ENCODE results near the gene LNX2.

LNX2 gene

GRCh38 chr13:27599845-27600553 lies 20.3 kb downstream of the LNX2 start:
- Histone ChIP-seq H3K9me3 (ENCODE audit: insufficient read depth, low read length) (no peaks in the 10 kb centered on the region), H3K9ac (ENCODE audit: insufficient read length, low read depth) (no peak overlapping the region), H3K4me3 (ENCODE audit: insufficient read length, low read depth) (no peak overlapping the region), H3K4me1 (ENCODE audit: insufficient read depth, insufficient read length) (no peaks in the 10 kb centered on the region), H3K27me3 (ENCODE audit: insufficient read depth, insufficient read length) (no peaks in the 10 kb centered on the region), H3K36me3 (ENCODE audit: insufficient read depth, insufficient read length, low read length) (no peaks in the 10 kb centered on the region)
- DNase-seq (ENCODE audit: low read depth, low spot score) = no peak
- TF ChIP-seq ZNF274 (IDR thresholded peaks at IDR 0.05; ENCODE audit: low read depth, low read length) (no peak), YY1 (IDR thresholded peaks at IDR 0.05; ENCODE audit: insufficient read depth, insufficient read length) (no peak), SUZ12 (IDR thresholded peaks at IDR 0.05; ENCODE audit: extremely low read depth, insufficient read depth, insufficient read length) (no peak)

- Histone ChIP-seq H3K9me3 (ENCODE audit: insufficient read depth, low read length) (no peaks in the 10 kb centered on the region), H3K4me1 (ENCODE audit: insufficient read depth, insufficient read length) (no peaks in the 10 kb centered on the region), H3K36me3 (ENCODE audit: insufficient read depth, insufficient read length, low read length) (no peaks in the 10 kb centered on the region), H3K27me3 (ENCODE audit: insufficient read depth, insufficient read length) (no peaks in the 10 kb centered on the region), H3K4me3 (ENCODE audit: insufficient read length, low read depth) (no peak overlapping the region), H3K9ac (ENCODE audit: insufficient read length, low read depth) (no peak overlapping the region)
- no peak for DNase-seq (ENCODE audit: low read depth, low spot score)
- TF ChIP-seq SUZ12 (IDR thresholded peaks at IDR 0.05; ENCODE audit: extremely low read depth, insufficient read depth, insufficient read length) = no peak
These were observed 21.2 kb downstream of the LNX2 start for GRCh38 chr13:27599096-27599495.

- no peaks in the 10 kb centered on the region for H3K27me3 ChIP-seq (ENCODE audit: insufficient read depth, insufficient read length)
- no peaks in the 10 kb centered on the region for H3K4me1 ChIP-seq (ENCODE audit: insufficient read depth, insufficient read length)
- no peaks in the 10 kb centered on the region for H3K9me3 ChIP-seq (ENCODE audit: insufficient read depth, low read length)
- no peak overlapping the region for H3K9ac ChIP-seq (ENCODE audit: insufficient read length, low read depth)
- H3K36me3 ChIP-seq (ENCODE audit: insufficient read depth, insufficient read length, low read length) = no peaks in the 10 kb centered on the region
- H3K4me3 ChIP-seq (ENCODE audit: insufficient read length, low read depth) = no peak overlapping the region
- TF ChIP-seq SUZ12 (IDR thresholded peaks at IDR 0.05; ENCODE audit: extremely low read depth, insufficient read depth, insufficient read length) (no peak), YY1 (IDR thresholded peaks at IDR 0.05; ENCODE audit: insufficient read depth, insufficient read length) (no peak), ZNF274 (IDR thresholded peaks at IDR 0.05; ENCODE audit: low read depth, low read length) (no peak)
- DNase-seq (ENCODE audit: low read depth, low spot score) = no peak
These were observed 25.1 kb downstream of the LNX2 start for GRCh38 chr13:27595055-27595811.

- Histone ChIP-seq H3K36me3 (ENCODE audit: insufficient read depth, insufficient read length, low read length) (no peaks in the 10 kb centered on the region), H3K9ac (ENCODE audit: insufficient read length, low read depth) (no peak overlapping the region), H3K4me3 (ENCODE audit: insufficient read length, low read depth) (no peak overlapping the region), H3K9me3 (ENCODE audit: insufficient read depth, low read length) (no peaks in the 10 kb centered on the region), H3K4me1 (ENCODE audit: insufficient read depth, insufficient read length) (no peaks in the 10 kb centered on the region), H3K27me3 (ENCODE audit: insufficient read depth, insufficient read length) (no peaks in the 10 kb centered on the region)
- TF ChIP-seq ZNF274 (IDR thresholded peaks at IDR 0.05; ENCODE audit: low read depth, low read length) (no peak), YY1 (IDR thresholded peaks at IDR 0.05; ENCODE audit: insufficient read depth, insufficient read length) (no peak), SUZ12 (IDR thresholded peaks at IDR 0.05; ENCODE audit: extremely low read depth, insufficient read depth, insufficient read length) (no peak)
- no peak for DNase-seq (ENCODE audit: low read depth, low spot score)
These were observed 27.1 kb downstream of the LNX2 start for GRCh38 chr13:27593267-27593666.

- no peak overlapping the region for H3K4me3 ChIP-seq (ENCODE audit: insufficient read length, low read depth)
- H3K9me3 ChIP-seq (ENCODE audit: insufficient read depth, low read length) = no peaks in the 10 kb centered on the region
- H3K4me1 ChIP-seq (ENCODE audit: insufficient read depth, insufficient read length) = no peaks in the 10 kb centered on the region
- no peak for DNase-seq (ENCODE audit: low read depth, low spot score)
- TF ChIP-seq ZNF274 (IDR thresholded peaks at IDR 0.05; ENCODE audit: low read depth, low read length) = no peak
- TF ChIP-seq YY1 (IDR thresholded peaks at IDR 0.05; ENCODE audit: insufficient read depth, insufficient read length) = no peak
- TF ChIP-seq SUZ12 (IDR thresholded peaks at IDR 0.05; ENCODE audit: extremely low read depth, insufficient read depth, insufficient read length) = no peak
- H3K36me3 ChIP-seq (ENCODE audit: insufficient read depth, insufficient read length, low read length) = no peaks in the 10 kb centered on the region
- no peaks in the 10 kb centered on the region for H3K27me3 ChIP-seq (ENCODE audit: insufficient read depth, insufficient read length)
- H3K9ac ChIP-seq (ENCODE audit: insufficient read length, low read depth) = no peak overlapping the region
These were observed 27.5 kb downstream of the LNX2 start for GRCh38 chr13:27592865-27593264.

GRCh38 chr13:27588405-27588804 lies 31.9 kb downstream of the LNX2 start:
- no peaks in the 10 kb centered on the region for H3K4me1 ChIP-seq (ENCODE audit: insufficient read depth, insufficient read length)
- H3K9me3 ChIP-seq (ENCODE audit: insufficient read depth, low read length) = no peaks in the 10 kb centered on the region
- no peaks in the 10 kb centered on the region for H3K36me3 ChIP-seq (ENCODE audit: insufficient read depth, insufficient read length, low read length)
- H3K4me3 ChIP-seq (ENCODE audit: insufficient read length, low read depth) = no peak overlapping the region
- no peak for TF ChIP-seq SUZ12 (IDR thresholded peaks at IDR 0.05; ENCODE audit: extremely low read depth, insufficient read depth, insufficient read length)
- no peak for TF ChIP-seq YY1 (IDR thresholded peaks at IDR 0.05; ENCODE audit: insufficient read depth, insufficient read length)
- no peak for TF ChIP-seq ZNF274 (IDR thresholded peaks at IDR 0.05; ENCODE audit: low read depth, low read length)
- no peak for DNase-seq (ENCODE audit: low read depth, low spot score)
- no peaks in the 10 kb centered on the region for H3K27me3 ChIP-seq (ENCODE audit: insufficient read depth, insufficient read length)
- H3K9ac ChIP-seq (ENCODE audit: insufficient read length, low read depth) = no peak overlapping the region

- H3K27me3 ChIP-seq (ENCODE audit: insufficient read depth, insufficient read length) = no peaks in the 10 kb centered on the region
- no peaks in the 10 kb centered on the region for H3K4me1 ChIP-seq (ENCODE audit: insufficient read depth, insufficient read length)
- H3K36me3 ChIP-seq (ENCODE audit: insufficient read depth, insufficient read length, low read length) = no peaks in the 10 kb centered on the region
- TF ChIP-seq SUZ12 (IDR thresholded peaks at IDR 0.05; ENCODE audit: extremely low read depth, insufficient read depth, insufficient read length) (no peak), ZNF274 (IDR thresholded peaks at IDR 0.05; ENCODE audit: low read depth, low read length) (no peak), YY1 (IDR thresholded peaks at IDR 0.05; ENCODE audit: insufficient read depth, insufficient read length) (no peak)
- H3K4me3 ChIP-seq (ENCODE audit: insufficient read length, low read depth) = no peak overlapping the region
- DNase-seq (ENCODE audit: low read depth, low spot score) = no peak
- no peaks in the 10 kb centered on the region for H3K9me3 ChIP-seq (ENCODE audit: insufficient read depth, low read length)
- no peak overlapping the region for H3K9ac ChIP-seq (ENCODE audit: insufficient read length, low read depth)
These were observed 33.1 kb downstream of the LNX2 start for GRCh38 chr13:27587095-27587746.
